H1 (cell line): ENCODE results near the gene DNM1L. TPM values are rescaled to one million over a fixed set of nuclear protein-coding genes. Genes with fewer than 3 reads are reported as not detected.

Experiments used
- ATF2 ChIP-seq: IDR thresholded peaks from 2 replicates; pipeline ENCODE4 v1.6.1; 2012; ENCODE audit warnings: low read length, inconsistent platforms
- FOSL1 ChIP-seq: IDR thresholded peaks from 2 replicates; pipeline ENCODE4 v1.6.1; 2011; ENCODE audit warnings: mild to moderate bottlenecking, low read depth, low read length, moderate library complexity; ENCODE audit not compliant: insufficient read depth
- GTF2F1 ChIP-seq: IDR thresholded peaks from 2 replicates; pipeline ENCODE4 v1.6.1; 2012; ENCODE audit warnings: low read depth, low read length, improper control_type of control experiment, borderline replicate concordance
- KDM4A ChIP-seq: IDR thresholded peaks from one replicate; pipeline ENCODE4 v1.7.1; 2012; ENCODE audit warnings: low read depth, mild to moderate bottlenecking, moderate library complexity, low read length, inconsistent platforms; ENCODE audit not compliant: severe bottlenecking
- MAFK ChIP-seq: IDR thresholded peaks from 2 replicates; pipeline ENCODE4 v1.6.1; 2012; ENCODE audit warnings: low read depth, mild to moderate bottlenecking, improper control_type of control experiment, low read length
- SP2 ChIP-seq: IDR thresholded peaks from 2 replicates; pipeline ENCODE4 v1.6.1; 2012; ENCODE audit warnings: mild to moderate bottlenecking, low read length, inconsistent platforms
- polyA plus RNA-seq, 7 experiments: library from polyadenylated mRNA; depleted of rRNA in 3 of 7; stranded (reverse) in 5 of 7; unstranded in 2 of 7; fragments of >200 nt in 5 of 7; fragments of 200-250 nt in 2 of 7; gene quantifications; 1 replicate in 5 of 7; 2 replicates in 1 of 7; 4 replicates in 1 of 7; pipeline versions ENCODE4 v1.2.1 to v1.2.3, GENCODE V29; 2011 to 2013; ENCODE audit warnings: missing spikeins in 2 of 7, mixed read lengths in 2 of 7
- total RNA-seq: library from RNA; stranded (reverse); fragmentation: NEBNext Ultra II Directional; extraction: Animal tissue kit (Norgen Biotek cat#: 25700); gene quantifications from 2 replicates; pipeline ENCODE4 v1.2.1, GENCODE V29; 2021

Gene DNM1L
- total and polyA plus RNA-seq, 2 of the 8 experiments (the other 6 are each of a cell fraction or from before 2014, with no cell fraction given) = 23.7 to 93.9 TPM

- TF ChIP-seq KDM4A = no peak
- no peak for TF ChIP-seq FOSL1
- TF ChIP-seq ATF2 = no peak
- no peak for TF ChIP-seq MAFK
- no peak for TF ChIP-seq SP2
- TF ChIP-seq GTF2F1 = no peak
Measured at GRCh38 chr12:32785557-32785956, 106.5 kb downstream of the DNM1L start (continued).
